HG03432 (cell line): ENCODE measurements around the gene KCNN3.
"Not testable (repeated sequence)": the region's sequence is repeated elsewhere in the genome, so short reads cannot be mapped to it uniquely, and the experiment has no call there.

Experiments
- ATAC-seq: cut with Tn5 transposase; IDR thresholded peaks from one replicate; pipeline ENCODE4 v1.9.1; 2021; ENCODE audit warnings: mild to moderate bottlenecking, moderate library complexity; ENCODE audit not compliant: unreplicated experiment

The KCNN3 gene

DNA sequence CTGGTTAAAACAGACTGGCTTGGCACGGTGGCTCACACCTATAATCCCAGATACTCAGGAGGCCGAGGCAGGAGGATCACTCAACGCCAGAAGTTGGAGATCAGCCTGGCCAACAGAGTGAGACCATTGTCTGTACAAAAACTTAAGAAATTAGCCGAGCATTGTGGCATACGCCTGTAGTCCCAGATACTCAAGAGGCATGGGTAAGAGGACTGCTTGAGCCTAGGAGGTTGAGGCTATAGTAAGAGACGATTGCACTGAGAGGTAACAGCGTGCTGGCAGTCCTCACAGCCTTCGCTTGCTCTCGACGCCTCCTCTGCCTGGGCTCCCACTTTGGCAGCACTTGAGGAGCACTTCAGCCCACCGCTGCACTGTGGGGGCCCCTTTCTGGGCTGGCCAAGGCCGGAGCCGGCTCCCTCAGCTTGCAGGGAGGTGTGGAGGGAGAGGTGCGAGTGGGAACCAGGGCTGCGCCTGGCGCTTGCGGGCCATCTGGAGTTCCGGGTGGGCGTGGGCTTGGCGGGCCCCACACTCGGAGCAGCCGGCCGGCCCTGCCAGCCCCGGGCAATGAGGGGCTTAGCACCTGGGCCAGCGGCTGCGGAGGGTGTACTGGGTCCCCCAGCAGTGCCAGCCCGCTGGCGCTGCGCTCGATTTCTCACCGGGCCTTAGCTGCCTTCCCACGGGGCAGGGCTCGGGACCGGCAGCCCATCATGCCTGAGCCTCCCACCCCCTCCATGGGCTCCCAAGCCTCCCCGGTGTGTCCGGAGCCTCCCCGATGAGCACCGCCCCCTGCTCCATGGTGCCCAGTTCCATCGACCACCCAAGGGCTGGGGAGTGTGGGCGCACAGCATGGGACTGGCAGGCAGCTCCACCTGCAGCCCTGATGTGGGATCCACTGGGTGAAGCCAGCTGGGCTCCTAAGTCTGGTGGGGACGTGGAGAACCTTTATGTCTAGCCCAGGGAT lies 199.5 kb downstream of the KCNN3 start:
- not testable (repeated sequence) for ATAC-seq

DNA sequence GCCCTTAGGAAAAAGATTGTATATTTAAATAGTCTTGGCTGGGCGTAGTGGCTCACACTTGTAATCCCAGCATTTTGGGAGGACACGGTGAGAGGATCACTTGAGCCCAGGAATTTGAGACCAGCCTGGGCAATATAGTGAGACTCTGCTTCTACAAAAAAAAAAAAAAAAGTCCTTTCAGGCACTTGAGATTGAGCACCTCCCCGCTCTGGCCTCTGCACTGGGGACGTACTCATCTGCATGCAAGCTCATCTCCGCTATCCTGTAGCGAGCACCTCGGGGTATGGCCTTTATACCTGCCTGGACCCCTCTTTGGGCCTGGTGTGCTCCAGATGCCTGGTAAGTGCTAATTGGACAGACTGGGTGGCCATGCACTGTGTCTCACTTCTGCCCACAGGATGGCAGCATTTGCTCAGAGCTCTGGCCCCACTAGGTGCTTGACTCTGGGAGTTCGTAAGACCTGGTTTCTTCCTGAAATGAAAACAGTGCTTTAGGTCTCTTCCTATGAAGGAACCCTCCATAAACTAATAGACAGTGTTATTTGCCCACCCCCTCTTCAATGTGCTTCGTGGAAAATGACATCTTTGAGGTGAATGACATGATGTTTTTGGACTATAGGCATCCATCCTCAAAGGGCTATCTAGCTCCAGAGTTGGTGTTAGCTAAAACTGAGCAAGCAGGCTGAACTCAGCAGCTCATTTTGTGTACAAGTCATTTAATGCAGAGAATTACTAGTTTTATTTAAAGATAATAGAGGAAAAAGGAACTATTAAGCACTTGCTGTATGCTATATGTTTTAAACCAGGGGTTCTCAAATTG lies 200.4 kb downstream of the KCNN3 start:
- ATAC-seq: peak; percentile 72

GRCh38 chr1:154666051-154666790 lies 203.9 kb downstream of the KCNN3 start:
- no peak for ATAC-seq

- ATAC-seq: no peak
Measured at GRCh38 chr1:154664331-154665002, 205.6 kb downstream of the KCNN3 start.

DNA sequence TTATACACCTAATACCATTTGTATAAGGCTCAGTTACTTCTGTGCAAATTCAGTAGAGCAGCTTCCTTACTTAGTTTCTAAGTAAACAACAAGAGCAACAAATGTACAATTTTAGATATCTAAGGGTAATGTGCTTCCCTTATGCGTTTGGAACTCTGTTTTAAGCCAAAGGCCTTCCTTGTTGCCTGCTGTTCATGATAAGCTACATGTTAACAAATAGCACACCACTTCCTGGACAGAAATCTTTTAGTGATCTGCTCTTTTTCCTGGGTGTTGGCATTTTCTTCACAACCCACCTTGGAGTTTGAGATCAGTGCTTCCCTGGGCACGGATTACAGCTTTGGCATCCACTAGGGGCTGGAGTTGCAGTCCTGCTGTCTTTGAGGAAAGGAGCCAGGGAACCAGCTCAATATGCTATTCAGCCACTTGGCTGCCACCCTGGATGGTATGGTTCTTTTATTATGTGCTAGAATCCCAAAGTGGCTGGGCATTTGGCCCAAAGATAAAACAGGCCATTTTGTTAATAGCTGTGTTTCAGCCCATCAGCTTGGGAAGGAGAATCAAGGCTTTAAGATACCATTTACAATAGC lies 206.5 kb downstream of the KCNN3 start:
- no peak for ATAC-seq

- no peak for ATAC-seq
Measured at GRCh38 chr1:154661110-154661509, 209.0 kb downstream of the KCNN3 start.

- ATAC-seq: no peak
Measured at GRCh38 chr1:154659823-154660592, 210.1 kb downstream of the KCNN3 start.

- ATAC-seq: no peak
Measured at GRCh38 chr1:154657556-154657955, 212.5 kb downstream of the KCNN3 start.

DNA sequence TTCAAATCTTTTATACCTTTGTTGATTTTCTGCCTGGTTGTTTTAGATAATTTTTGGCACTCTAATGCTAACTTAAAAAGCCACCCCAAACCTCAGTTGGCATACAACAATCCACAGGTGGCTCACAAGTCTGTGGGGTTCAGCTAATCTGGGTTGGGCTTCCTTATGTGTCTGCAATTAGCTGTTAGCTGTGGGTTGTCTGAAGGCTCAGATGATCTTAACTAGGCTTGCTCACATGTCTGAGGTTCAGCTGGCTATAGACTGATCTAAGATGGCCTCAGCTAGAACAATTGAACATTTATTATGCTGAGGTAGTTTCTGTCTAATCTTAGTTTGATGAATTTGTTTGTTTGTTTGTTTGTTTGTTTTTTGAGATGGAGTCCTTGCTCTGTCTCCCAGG lies 217.2 kb downstream of the KCNN3 start:
- no peak for ATAC-seq
